OCI-LY3 (cell line): ENCODE results near the gene FEN1.

Experiments
- H2AFZ ChIP-seq: fragments of 200-600, 300-600 bp; shearing (Covaris generic); 2 replicates; pipeline ENCODE4 v1.6.0; 2014; ENCODE audit warnings: antibody characterized with exemption, low read depth, low read length
- H3K27ac ChIP-seq: fragments of 200-600, 300-600 bp; sonication (generic); 2 replicates; pipeline ENCODE4 v1.5.1; 2014; ENCODE audit warnings: mild to moderate bottlenecking, low read length, moderate library complexity, mixed read lengths
- H3K27me3 ChIP-seq: fragments of 200-600, 300-600 bp; sonication (generic); 2 replicates; pipeline ENCODE4 v1.6.1; 2014; ENCODE audit warnings: low read depth, low read length, mixed read lengths
- H3K36me3 ChIP-seq: fragments of 200-600, 300-600 bp; sonication (generic); replicated peaks from 2 replicates; pipeline ENCODE3; 2014; ENCODE audit warnings: low read depth, low read length, mixed read lengths
- H3K4me1 ChIP-seq: fragments of 300-600, 200-600 bp; sonication (generic); 2 replicates; pipeline ENCODE4 v1.6.1; 2014; ENCODE audit warnings: low read length, mixed read lengths
- H3K4me2 ChIP-seq: fragments of 200-600, 300-600 bp; sonication (generic); 2 replicates; pipeline ENCODE4 v1.6.1; 2014; ENCODE audit warnings: low read length, mixed read lengths
- H3K4me3 ChIP-seq: fragments of 300-600, 200-600 bp; sonication (generic); 2 replicates; pipeline ENCODE4 v1.5.1; 2014; ENCODE audit warnings: antibody characterized with exemption, mild to moderate bottlenecking, low read length, moderate library complexity
- H3K79me2 ChIP-seq: fragments of 300-600, 200-600 bp; shearing (Covaris generic); 2 replicates; pipeline ENCODE4 v1.6.1; 2014; ENCODE audit warnings: mild to moderate bottlenecking, low read length, mixed read lengths
- H3K9ac ChIP-seq: fragments of 300-600, 200-600 bp; shearing (Covaris generic); 2 replicates; pipeline ENCODE4 v1.6.0; 2014; ENCODE audit warnings: mild to moderate bottlenecking, low read length, moderate library complexity
- H3K9me3 ChIP-seq: fragments of 200-600, 300-600 bp; shearing (Covaris generic); 2 replicates; pipeline ENCODE4 v1.6.1; 2014; ENCODE audit warnings: low read length, mixed read lengths; ENCODE audit not compliant: insufficient read depth
- H4K20me1 ChIP-seq: fragments of 200-600, 300-600 bp; sonication (generic); 2 replicates; pipeline ENCODE4 v1.6.1; 2016; ENCODE audit warnings: low read length, mixed read lengths; ENCODE audit not compliant: insufficient read depth
- EZH2phosphoT487 ChIP-seq: fragments of 200-600 bp; shearing (Covaris generic); IDR thresholded peaks from 2 replicates; pipeline ENCODE4 v1.6.1; 2018; ENCODE audit warnings: antibody characterized with exemption, mixed run types, low read depth
- TF ChIP-seq, protein P1 (sequence below): fragments of 200-600, 300-600 bp; sonication (generic); IDR thresholded peaks from 2 replicates; pipeline ENCODE4 v1.5.1; 2014; ENCODE audit warnings: antibody characterized with exemption, low read length, low read depth

The FEN1 gene

DNA sequence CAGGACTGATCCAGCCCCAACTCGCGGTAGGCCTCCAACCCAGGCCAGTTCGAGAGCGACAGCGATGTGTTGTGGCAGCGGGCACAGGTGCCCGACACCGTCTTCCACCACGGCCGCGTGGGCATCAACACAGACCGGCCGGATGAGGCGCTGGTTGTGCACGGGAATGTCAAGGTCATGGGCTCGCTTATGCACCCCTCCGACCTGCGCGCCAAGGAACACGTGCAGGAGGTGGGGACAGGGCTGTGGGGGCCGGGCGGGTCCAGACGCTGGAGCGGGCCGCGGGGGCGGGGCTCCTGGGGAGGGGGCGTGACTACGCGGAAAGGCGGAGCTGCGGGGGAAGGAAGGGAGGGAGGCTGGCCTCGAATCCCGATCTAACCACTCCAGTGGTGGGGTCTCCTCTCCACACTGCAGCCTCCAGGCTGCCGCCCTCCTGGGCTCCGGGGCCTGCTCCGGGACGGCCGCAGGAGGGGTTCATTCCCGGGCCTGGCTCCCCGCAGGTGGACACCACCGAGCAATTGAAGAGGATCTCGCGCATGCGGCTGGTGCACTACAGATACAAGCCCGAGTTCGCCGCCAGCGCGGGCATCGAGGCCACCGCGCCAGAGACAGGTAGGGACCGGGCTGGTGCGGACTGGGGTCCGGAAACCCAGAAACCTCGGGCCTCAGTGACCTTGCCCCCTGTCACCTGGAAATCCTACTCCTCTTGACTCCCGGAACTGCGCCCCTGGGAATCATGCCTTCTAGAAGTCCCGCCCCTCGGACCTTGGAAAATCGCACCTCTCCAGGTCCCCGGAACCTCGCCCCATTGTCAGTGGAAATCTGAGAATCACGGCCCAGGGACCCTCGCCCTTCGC is 15.2 kb upstream of the FEN1 start:
- H3K4me2 ChIP-seq, result no peak overlapping the region
- H3K36me3 ChIP-seq, result no peaks in the 10 kb centered on the region
- no peaks in the 10 kb centered on the region for H3K9me3 ChIP-seq
- H2AFZ ChIP-seq, result no peak overlapping the region
- no peak overlapping the region for H3K27ac ChIP-seq
- H3K4me3 ChIP-seq, result no peak overlapping the region
- no peaks in the 10 kb centered on the region for H4K20me1 ChIP-seq
- H3K9ac ChIP-seq, result no peak overlapping the region
- H3K79me2 ChIP-seq, result no peaks in the 10 kb centered on the region
- no peaks in the 10 kb centered on the region for H3K4me1 ChIP-seq
- no peak for TF ChIP-seq EZH2phosphoT487
- TF ChIP-seq, protein P1, sequence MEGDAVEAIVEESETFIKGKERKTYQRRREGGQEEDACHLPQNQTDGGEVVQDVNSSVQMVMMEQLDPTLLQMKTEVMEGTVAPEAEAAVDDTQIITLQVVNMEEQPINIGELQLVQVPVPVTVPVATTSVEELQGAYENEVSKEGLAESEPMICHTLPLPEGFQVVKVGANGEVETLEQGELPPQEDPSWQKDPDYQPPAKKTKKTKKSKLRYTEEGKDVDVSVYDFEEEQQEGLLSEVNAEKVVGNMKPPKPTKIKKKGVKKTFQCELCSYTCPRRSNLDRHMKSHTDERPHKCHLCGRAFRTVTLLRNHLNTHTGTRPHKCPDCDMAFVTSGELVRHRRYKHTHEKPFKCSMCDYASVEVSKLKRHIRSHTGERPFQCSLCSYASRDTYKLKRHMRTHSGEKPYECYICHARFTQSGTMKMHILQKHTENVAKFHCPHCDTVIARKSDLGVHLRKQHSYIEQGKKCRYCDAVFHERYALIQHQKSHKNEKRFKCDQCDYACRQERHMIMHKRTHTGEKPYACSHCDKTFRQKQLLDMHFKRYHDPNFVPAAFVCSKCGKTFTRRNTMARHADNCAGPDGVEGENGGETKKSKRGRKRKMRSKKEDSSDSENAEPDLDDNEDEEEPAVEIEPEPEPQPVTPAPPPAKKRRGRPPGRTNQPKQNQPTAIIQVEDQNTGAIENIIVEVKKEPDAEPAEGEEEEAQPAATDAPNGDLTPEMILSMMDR, result no peak
- no peaks in the 10 kb centered on the region for H3K27me3 ChIP-seq

GRCh38 chr11:61778357-61778886 is 14.3 kb upstream of the FEN1 start:
- Histone ChIP-seq H3K27ac (no peak overlapping the region), H3K4me2 (no peak overlapping the region), H3K9me3 (no peaks in the 10 kb centered on the region), H3K4me1 (no peaks in the 10 kb centered on the region), H4K20me1 (no peaks in the 10 kb centered on the region), H3K36me3 (no peaks in the 10 kb centered on the region), H2AFZ (no peak overlapping the region), H3K4me3 (no peak overlapping the region), H3K79me2 (no peaks in the 10 kb centered on the region), H3K9ac (no peak overlapping the region), H3K27me3 (no peaks in the 10 kb centered on the region)
- TF ChIP-seq, protein P1, result no peak
- TF ChIP-seq EZH2phosphoT487, result no peak

DNA sequence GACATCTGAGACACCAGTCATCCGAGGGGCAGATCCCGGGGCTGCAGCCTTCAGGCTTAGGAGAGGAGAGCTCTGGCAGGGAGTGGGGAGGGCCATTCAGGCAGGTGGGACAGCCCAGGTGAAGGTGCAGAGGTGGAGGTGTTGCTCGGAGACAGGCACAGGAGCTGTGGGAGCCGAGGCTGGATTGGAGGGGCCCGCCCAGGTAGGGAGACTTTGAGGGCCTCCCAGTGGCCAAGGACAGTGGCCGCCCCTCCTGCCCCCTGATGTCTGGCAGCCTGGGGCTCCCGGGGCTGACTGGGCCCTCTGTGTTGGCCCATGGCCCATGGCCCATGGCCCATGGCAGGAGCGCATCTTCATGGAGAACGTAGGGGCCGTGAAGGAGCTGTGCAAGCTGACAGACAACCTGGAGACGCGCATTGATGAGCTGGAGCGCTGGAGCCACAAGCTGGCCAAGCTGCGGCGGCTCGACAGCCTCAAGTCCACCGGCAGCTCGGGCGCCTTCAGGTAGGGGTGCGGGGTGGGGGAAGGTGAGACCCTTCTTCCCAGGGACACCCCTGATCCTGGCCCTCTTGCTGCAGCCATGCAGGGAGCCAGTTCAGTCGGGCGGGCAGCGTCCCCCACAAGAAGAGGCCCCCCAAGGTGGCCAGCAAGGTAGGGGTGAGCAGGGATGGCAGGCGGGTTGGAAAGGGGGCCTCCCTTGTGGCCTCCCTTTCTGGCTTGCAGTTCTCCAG is 13.6 kb upstream of the FEN1 start:
- TF ChIP-seq EZH2phosphoT487, result no peak
- TF ChIP-seq, protein P1, result no peak

More for the DNA sequence above, 13.6 kb upstream of the FEN1 start:
- no peak overlapping the region for H3K4me3 ChIP-seq
- no peaks in the 10 kb centered on the region for H4K20me1 ChIP-seq
- no peak overlapping the region for H3K27ac ChIP-seq
- no peak overlapping the region for H3K4me2 ChIP-seq
- H3K79me2 ChIP-seq, result no peaks in the 10 kb centered on the region
- no peak overlapping the region for H3K9ac ChIP-seq
- no peaks in the 10 kb centered on the region for H3K36me3 ChIP-seq
- H3K4me1 ChIP-seq, result no peaks in the 10 kb centered on the region
- no peak overlapping the region for H2AFZ ChIP-seq
- H3K27me3 ChIP-seq, result no peaks in the 10 kb centered on the region
- H3K9me3 ChIP-seq, result no peaks in the 10 kb centered on the region
